Mononuclear cell (primary cell): ENCODE measurements around the gene FABP3. TPM values are rescaled to one million over a fixed set of nuclear protein-coding genes. Genes with fewer than 3 reads are reported as not detected.

Experiments
- H3K27me3 ChIP-seq: 2 replicates; pipeline ENCODE4 v1.6.0; 2011; ENCODE audit warnings: low read length, control low read depth; ENCODE audit not compliant: insufficient read depth
- H3K4me1 ChIP-seq: 2 replicates; pipeline ENCODE4 v1.5.1; 2011; ENCODE audit warnings: mild to moderate bottlenecking, low read length, control low read depth; ENCODE audit not compliant: insufficient read depth
- H3K4me3 ChIP-seq: 2 replicates; pipeline ENCODE4 v1.5.1; 2011; ENCODE audit warnings: mild to moderate bottlenecking, low read length, moderate library complexity
- H3K9me3 ChIP-seq: 2 replicates; pipeline ENCODE4 v1.5.1; 2011; ENCODE audit warnings: low read depth, mild to moderate bottlenecking, control low read depth, low read length
- total RNA-seq: library from RNA; depleted of rRNA; stranded (reverse); fragments of >200 nt; gene quantifications from one replicate; pipeline ENCODE4 v1.2.3, GENCODE V29; 2012

FABP3 gene
- total RNA-seq, 1 donor: not detected

- H3K4me1 ChIP-seq: peaks cover 11% of the 10 kb centered on the region
- H3K27me3 ChIP-seq: no peaks in the 10 kb centered on the region
- no peak overlapping the region for H3K4me3 ChIP-seq
Measured at GRCh38 chr1:31370565-31370964, 2.3 kb downstream of the FABP3 start.

GRCh38 chr1:31370021-31370420 is 2.9 kb downstream of the FABP3 start:
- Histone ChIP-seq H3K27me3 (no peaks in the 10 kb centered on the region), H3K4me1 (peaks cover 11% of the 10 kb centered on the region), H3K4me3 (no peak overlapping the region), H3K9me3 (no peaks in the 10 kb centered on the region)

More at GRCh38 chr1:31370565-31370964, 2.3 kb downstream of the FABP3 start:
- no peaks in the 10 kb centered on the region for H3K9me3 ChIP-seq

GRCh38 chr1:31368611-31369107 is 4.2 kb downstream of the FABP3 start:
- Histone ChIP-seq H3K4me3 (no peak overlapping the region), H3K9me3 (no peaks in the 10 kb centered on the region), H3K27me3 (no peaks in the 10 kb centered on the region), H3K4me1 (peaks cover 11% of the 10 kb centered on the region)

- no peaks in the 10 kb centered on the region for H3K27me3 ChIP-seq
- no peaks in the 10 kb centered on the region for H3K4me1 ChIP-seq
- no peak overlapping the region for H3K4me3 ChIP-seq
- no peaks in the 10 kb centered on the region for H3K9me3 ChIP-seq
Measured at GRCh38 chr1:31366796-31367195, 6.1 kb downstream of the FABP3 start.

GRCh38 chr1:31364561-31365250 is 8.2 kb downstream of the FABP3 start:
- H3K4me3 ChIP-seq: no peak overlapping the region
- no peaks in the 10 kb centered on the region for H3K4me1 ChIP-seq
- H3K27me3 ChIP-seq: no peaks in the 10 kb centered on the region
- no peaks in the 10 kb centered on the region for H3K9me3 ChIP-seq

- H3K4me3 ChIP-seq: no peak overlapping the region
- no peaks in the 10 kb centered on the region for H3K4me1 ChIP-seq
- no peaks in the 10 kb centered on the region for H3K9me3 ChIP-seq
- H3K27me3 ChIP-seq: no peaks in the 10 kb centered on the region
Measured at GRCh38 chr1:31362032-31362431, 10.8 kb downstream of the FABP3 start.

- no peaks in the 10 kb centered on the region for H3K27me3 ChIP-seq
- no peaks in the 10 kb centered on the region for H3K9me3 ChIP-seq
- no peaks in the 10 kb centered on the region for H3K4me1 ChIP-seq
- no peak overlapping the region for H3K4me3 ChIP-seq
Measured at GRCh38 chr1:31361607-31362006, 11.3 kb downstream of the FABP3 start.

GRCh38 chr1:31356427-31356826 is 16.4 kb downstream of the FABP3 start:
- no peak overlapping the region for H3K4me3 ChIP-seq
- no peaks in the 10 kb centered on the region for H3K9me3 ChIP-seq
- no peaks in the 10 kb centered on the region for H3K4me1 ChIP-seq
- no peaks in the 10 kb centered on the region for H3K27me3 ChIP-seq

GRCh38 chr1:31354283-31354682 is 18.6 kb downstream of the FABP3 start:
- Histone ChIP-seq H3K4me1 (no peaks in the 10 kb centered on the region), H3K9me3 (no peaks in the 10 kb centered on the region), H3K4me3 (no peak overlapping the region), H3K27me3 (no peaks in the 10 kb centered on the region)

GRCh38 chr1:31348449-31348848 is 24.4 kb downstream of the FABP3 start:
- Histone ChIP-seq H3K4me3 (no peak overlapping the region), H3K9me3 (no peaks in the 10 kb centered on the region), H3K4me1 (no peaks in the 10 kb centered on the region), H3K27me3 (no peaks in the 10 kb centered on the region)

- no peaks in the 10 kb centered on the region for H3K27me3 ChIP-seq
- H3K4me3 ChIP-seq: no peak overlapping the region
- no peaks in the 10 kb centered on the region for H3K4me1 ChIP-seq
- no peaks in the 10 kb centered on the region for H3K9me3 ChIP-seq
Measured at GRCh38 chr1:31346785-31347184, 26.1 kb downstream of the FABP3 start.

- Histone ChIP-seq H3K4me3 (no peak overlapping the region), H3K4me1 (no peaks in the 10 kb centered on the region), H3K27me3 (no peaks in the 10 kb centered on the region), H3K9me3 (no peaks in the 10 kb centered on the region)
Measured at GRCh38 chr1:31345635-31346034, 27.2 kb downstream of the FABP3 start.

- Histone ChIP-seq H3K27me3 (no peaks in the 10 kb centered on the region), H3K4me1 (no peaks in the 10 kb centered on the region), H3K9me3 (no peaks in the 10 kb centered on the region), H3K4me3 (no peak overlapping the region)
Measured at GRCh38 chr1:31344503-31344902, 28.4 kb downstream of the FABP3 start.

GRCh38 chr1:31336687-31337467 is 36.0 kb downstream of the FABP3 start:
- no peak overlapping the region for H3K4me3 ChIP-seq
- H3K4me1 ChIP-seq: no peaks in the 10 kb centered on the region
- H3K9me3 ChIP-seq: no peaks in the 10 kb centered on the region
- H3K27me3 ChIP-seq: no peaks in the 10 kb centered on the region

GRCh38 chr1:31335007-31335406 is 37.9 kb downstream of the FABP3 start:
- no peaks in the 10 kb centered on the region for H3K27me3 ChIP-seq
- H3K9me3 ChIP-seq: no peaks in the 10 kb centered on the region
- H3K4me1 ChIP-seq: no peaks in the 10 kb centered on the region
- no peak overlapping the region for H3K4me3 ChIP-seq
